ENCODE measurements around the gene STK25.

Gene STK25

GRCh38 chr2:241495172-241496002, 13.0 kb downstream of the STK25 start:
- TF ChIP-seq BACH2 (CRISPR knock-in tag; IDR thresholded peaks at IDR 0.05; ENCODE audit: borderline replicate concordance): no peak
- no peak for TF ChIP-seq SNAI2 (CRISPR knock-in tag; IDR thresholded peaks at IDR 0.05)
- TF ChIP-seq, protein P1, sequence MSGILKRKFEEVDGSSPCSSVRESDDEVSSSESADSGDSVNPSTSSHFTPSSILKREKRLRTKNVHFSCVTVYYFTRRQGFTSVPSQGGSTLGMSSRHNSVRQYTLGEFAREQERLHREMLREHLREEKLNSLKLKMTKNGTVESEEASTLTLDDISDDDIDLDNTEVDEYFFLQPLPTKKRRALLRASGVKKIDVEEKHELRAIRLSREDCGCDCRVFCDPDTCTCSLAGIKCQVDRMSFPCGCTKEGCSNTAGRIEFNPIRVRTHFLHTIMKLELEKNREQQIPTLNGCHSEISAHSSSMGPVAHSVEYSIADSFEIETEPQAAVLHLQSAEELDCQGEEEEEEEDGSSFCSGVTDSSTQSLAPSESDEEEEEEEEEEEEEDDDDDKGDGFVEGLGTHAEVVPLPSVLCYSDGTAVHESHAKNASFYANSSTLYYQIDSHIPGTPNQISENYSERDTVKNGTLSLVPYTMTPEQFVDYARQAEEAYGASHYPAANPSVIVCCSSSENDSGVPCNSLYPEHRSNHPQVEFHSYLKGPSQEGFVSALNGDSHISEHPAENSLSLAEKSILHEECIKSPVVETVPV (CRISPR knock-in tag; IDR thresholded peaks at IDR 0.05): no peak
- no peak for TF ChIP-seq ZNF70 (CRISPR knock-in tag; IDR thresholded peaks at IDR 0.05)
- no peak for TF ChIP-seq ESRRG (CRISPR knock-in tag; IDR thresholded peaks at IDR 0.05)
- no peak for TF ChIP-seq RARB (CRISPR knock-in tag; IDR thresholded peaks at IDR 0.05)
- no peak for TF ChIP-seq ZNF8 (CRISPR knock-in tag; IDR thresholded peaks at IDR 0.05)
- no peak for ATAC-seq

- ATAC-seq: no peak
- TF ChIP-seq PPARA (CRISPR knock-in tag; IDR thresholded peaks at IDR 0.05; ENCODE audit: borderline replicate concordance) (no peak), ZFP30 (CRISPR knock-in tag; IDR thresholded peaks at IDR 0.05) (no peak), ZNF70 (CRISPR knock-in tag; IDR thresholded peaks at IDR 0.05) (no peak), TCF4 (CRISPR knock-in tag; IDR thresholded peaks at IDR 0.05; ENCODE audit: borderline replicate concordance) (no peak), SNAI2 (CRISPR knock-in tag; IDR thresholded peaks at IDR 0.05) (no peak), ARNTL (CRISPR knock-in tag; IDR thresholded peaks at IDR 0.05; ENCODE audit: borderline replicate concordance, low read depth) (no peak)
- TF ChIP-seq, protein P2, sequence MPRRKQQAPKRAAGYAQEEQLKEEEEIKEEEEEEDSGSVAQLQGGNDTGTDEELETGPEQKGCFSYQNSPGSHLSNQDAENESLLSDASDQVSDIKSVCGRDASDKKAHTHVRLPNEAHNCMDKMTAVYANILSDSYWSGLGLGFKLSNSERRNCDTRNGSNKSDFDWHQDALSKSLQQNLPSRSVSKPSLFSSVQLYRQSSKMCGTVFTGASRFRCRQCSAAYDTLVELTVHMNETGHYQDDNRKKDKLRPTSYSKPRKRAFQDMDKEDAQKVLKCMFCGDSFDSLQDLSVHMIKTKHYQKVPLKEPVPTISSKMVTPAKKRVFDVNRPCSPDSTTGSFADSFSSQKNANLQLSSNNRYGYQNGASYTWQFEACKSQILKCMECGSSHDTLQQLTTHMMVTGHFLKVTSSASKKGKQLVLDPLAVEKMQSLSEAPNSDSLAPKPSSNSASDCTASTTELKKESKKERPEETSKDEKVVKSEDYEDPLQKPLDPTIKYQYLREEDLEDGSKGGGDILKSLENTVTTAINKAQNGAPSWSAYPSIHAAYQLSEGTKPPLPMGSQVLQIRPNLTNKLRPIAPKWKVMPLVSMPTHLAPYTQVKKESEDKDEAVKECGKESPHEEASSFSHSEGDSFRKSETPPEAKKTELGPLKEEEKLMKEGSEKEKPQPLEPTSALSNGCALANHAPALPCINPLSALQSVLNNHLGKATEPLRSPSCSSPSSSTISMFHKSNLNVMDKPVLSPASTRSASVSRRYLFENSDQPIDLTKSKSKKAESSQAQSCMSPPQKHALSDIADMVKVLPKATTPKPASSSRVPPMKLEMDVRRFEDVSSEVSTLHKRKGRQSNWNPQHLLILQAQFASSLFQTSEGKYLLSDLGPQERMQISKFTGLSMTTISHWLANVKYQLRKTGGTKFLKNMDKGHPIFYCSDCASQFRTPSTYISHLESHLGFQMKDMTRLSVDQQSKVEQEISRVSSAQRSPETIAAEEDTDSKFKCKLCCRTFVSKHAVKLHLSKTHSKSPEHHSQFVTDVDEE (CRISPR knock-in tag; IDR thresholded peaks at IDR 0.05): no peak
- TF ChIP-seq, protein P3, sequence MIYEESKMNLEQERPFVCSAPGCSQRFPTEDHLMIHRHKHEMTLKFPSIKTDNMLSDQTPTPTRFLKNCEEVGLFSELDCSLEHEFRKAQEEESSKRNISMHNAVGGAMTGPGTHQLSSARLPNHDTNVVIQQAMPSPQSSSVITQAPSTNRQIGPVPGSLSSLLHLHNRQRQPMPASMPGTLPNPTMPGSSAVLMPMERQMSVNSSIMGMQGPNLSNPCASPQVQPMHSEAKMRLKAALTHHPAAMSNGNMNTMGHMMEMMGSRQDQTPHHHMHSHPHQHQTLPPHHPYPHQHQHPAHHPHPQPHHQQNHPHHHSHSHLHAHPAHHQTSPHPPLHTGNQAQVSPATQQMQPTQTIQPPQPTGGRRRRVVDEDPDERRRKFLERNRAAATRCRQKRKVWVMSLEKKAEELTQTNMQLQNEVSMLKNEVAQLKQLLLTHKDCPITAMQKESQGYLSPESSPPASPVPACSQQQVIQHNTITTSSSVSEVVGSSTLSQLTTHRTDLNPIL (CRISPR knock-in tag; IDR thresholded peaks at IDR 0.05; ENCODE audit: low read depth): no peak
Observed at GRCh38 chr2:241494311-241494908, 14.0 kb downstream of the STK25 start.

- TF ChIP-seq PATZ1 (CRISPR knock-in tag; IDR thresholded peaks at IDR 0.05; ENCODE audit: borderline replicate concordance): no peak
- TF ChIP-seq, protein P1 (CRISPR knock-in tag; IDR thresholded peaks at IDR 0.05): no peak
- no peak for TF ChIP-seq ZC3H10 (CRISPR knock-in tag; IDR thresholded peaks at IDR 0.05)
- no peak for TF ChIP-seq ZNF70 (CRISPR knock-in tag; IDR thresholded peaks at IDR 0.05)
- no peak for TF ChIP-seq GLIS3 (CRISPR knock-in tag; IDR thresholded peaks at IDR 0.05)
- TF ChIP-seq TOX (CRISPR knock-in tag; IDR thresholded peaks at IDR 0.05; ENCODE audit: borderline replicate concordance): no peak
- TF ChIP-seq PPARA (CRISPR knock-in tag; IDR thresholded peaks at IDR 0.05; ENCODE audit: borderline replicate concordance): no peak
- TF ChIP-seq ESRRG (CRISPR knock-in tag; IDR thresholded peaks at IDR 0.05): no peak
- no peak for TF ChIP-seq OSR1 (CRISPR knock-in tag; IDR thresholded peaks at IDR 0.05)
- no peak for ATAC-seq
Observed at GRCh38 chr2:241493092-241493491, 15.3 kb downstream of the STK25 start.
